ENCODE measurements around the gene SPO11. TPM values are rescaled to one million over a fixed set of nuclear protein-coding genes. Genes with fewer than 3 reads are reported as not detected.

The SPO11 gene
- total and polyA plus RNA-seq, 2 of the 13 experiments (the other 11 are each of a cell fraction or from before 2014, with no cell fraction given), result not detected

- no peak for TF ChIP-seq PAWR (CRISPR knock-in tag; IDR thresholded peaks at IDR 0.05; ENCODE audit: borderline replicate concordance)
- TF ChIP-seq ZNF296 (CRISPR knock-in tag; conservative IDR thresholded peaks at IDR 0.05), result no peak
- TF ChIP-seq RFXAP (CRISPR knock-in tag; IDR thresholded peaks at IDR 0.05; ENCODE audit: borderline replicate concordance), result no peak
- no peak for TF ChIP-seq BATF2 (CRISPR knock-in tag; IDR thresholded peaks at IDR 0.05)
- no peak for TF ChIP-seq ZNF468 (CRISPR knock-in tag; IDR thresholded peaks at IDR 0.05)
- TF ChIP-seq TGIF2 (CRISPR knock-in tag; IDR thresholded peaks at IDR 0.05), result no peak
- TF ChIP-seq HOXD1 (CRISPR knock-in tag; IDR thresholded peaks at IDR 0.05), result no peak
- no peak for TF ChIP-seq REPIN1 (CRISPR knock-in tag; IDR thresholded peaks at IDR 0.05; ENCODE audit: borderline replicate concordance, low read depth)
- no peak for TF ChIP-seq MAF1 (CRISPR knock-in tag; IDR thresholded peaks at IDR 0.05; ENCODE audit: borderline replicate concordance)
- no peak for TF ChIP-seq CREBL2 (CRISPR knock-in tag; IDR thresholded peaks at IDR 0.05; ENCODE audit: borderline replicate concordance)
- no peak for TF ChIP-seq NR2F6 (IDR thresholded peaks at IDR 0.05)
- no peak for TF ChIP-seq NR2F6 (CRISPR knock-in tag; IDR thresholded peaks at IDR 0.05)
- TF ChIP-seq NAIF1 (CRISPR knock-in tag; IDR thresholded peaks at IDR 0.05; ENCODE audit: borderline replicate concordance), result no peak
- no peak for TF ChIP-seq CENPBD1 (CRISPR knock-in tag; IDR thresholded peaks at IDR 0.05; ENCODE audit: borderline replicate concordance, low read depth)
- no peak; the same call in 1 of the 2 replicates for TF ChIP-seq ZNF441 (CRISPR knock-in tag; IDR thresholded peaks at IDR 0.05; ENCODE audit: borderline replicate concordance)
- no peak for TF ChIP-seq SAFB2 (CRISPR knock-in tag; IDR thresholded peaks at IDR 0.05; ENCODE audit: borderline replicate concordance, low read depth)
- no peak for TF ChIP-seq ZNF24 (IDR thresholded peaks at IDR 0.05)
- no peak for TF ChIP-seq E2F5 (CRISPR knock-in tag; conservative IDR thresholded peaks at IDR 0.05)
- TF ChIP-seq HDAC2 (CRISPR knock-in tag; IDR thresholded peaks at IDR 0.05), result no peak
- TF ChIP-seq ZBED4 (CRISPR knock-in tag; IDR thresholded peaks at IDR 0.05; ENCODE audit: borderline replicate concordance), result no peak
- no peak for TF ChIP-seq KDM5A (IDR thresholded peaks at IDR 0.05; ENCODE audit: borderline replicate concordance, low read length)
- TF ChIP-seq BRD4 (CRISPR knock-in tag; IDR thresholded peaks at IDR 0.05), result no peak
- no peak for TF ChIP-seq ZNF282 (IDR thresholded peaks at IDR 0.05; ENCODE audit: partially characterized antibody)
- TF ChIP-seq ZNF562 (CRISPR knock-in tag; IDR thresholded peaks at IDR 0.05; ENCODE audit: borderline replicate concordance), result no peak
Observed at GRCh38 chr20:57391439-57392301, 62.1 kb downstream of the SPO11 start (continued).
